Left renal cortex interstitium (tissue), 4 donors: Measurements from ENCODE around the gene MADCAM1. TPM values are rescaled to one million over a fixed set of nuclear protein-coding genes. Genes with fewer than 3 reads are reported as not detected.

Source experiments
- DNase-seq, 4 donors: peaks; one replicate each; pipeline ENCODE4 v3.0.0-alpha.2; 2013; ENCODE audit warnings: low read depth in 4 of 4, low spot score in 2 of 4, missing footprints in 1 of 4
- polyA plus RNA-seq, 4 donors: library from polyadenylated mRNA; unstranded; fragments of 120-200 nt; gene quantifications; one replicate each; pipeline ENCODE4 v1.2.1, GENCODE V29; 2013; ENCODE audit not compliant: insufficient read length in 4 of 4

The MADCAM1 gene
- polyA plus RNA-seq, 4 donors = 3.2 to 6.6 (median 4.0) TPM

DNA sequence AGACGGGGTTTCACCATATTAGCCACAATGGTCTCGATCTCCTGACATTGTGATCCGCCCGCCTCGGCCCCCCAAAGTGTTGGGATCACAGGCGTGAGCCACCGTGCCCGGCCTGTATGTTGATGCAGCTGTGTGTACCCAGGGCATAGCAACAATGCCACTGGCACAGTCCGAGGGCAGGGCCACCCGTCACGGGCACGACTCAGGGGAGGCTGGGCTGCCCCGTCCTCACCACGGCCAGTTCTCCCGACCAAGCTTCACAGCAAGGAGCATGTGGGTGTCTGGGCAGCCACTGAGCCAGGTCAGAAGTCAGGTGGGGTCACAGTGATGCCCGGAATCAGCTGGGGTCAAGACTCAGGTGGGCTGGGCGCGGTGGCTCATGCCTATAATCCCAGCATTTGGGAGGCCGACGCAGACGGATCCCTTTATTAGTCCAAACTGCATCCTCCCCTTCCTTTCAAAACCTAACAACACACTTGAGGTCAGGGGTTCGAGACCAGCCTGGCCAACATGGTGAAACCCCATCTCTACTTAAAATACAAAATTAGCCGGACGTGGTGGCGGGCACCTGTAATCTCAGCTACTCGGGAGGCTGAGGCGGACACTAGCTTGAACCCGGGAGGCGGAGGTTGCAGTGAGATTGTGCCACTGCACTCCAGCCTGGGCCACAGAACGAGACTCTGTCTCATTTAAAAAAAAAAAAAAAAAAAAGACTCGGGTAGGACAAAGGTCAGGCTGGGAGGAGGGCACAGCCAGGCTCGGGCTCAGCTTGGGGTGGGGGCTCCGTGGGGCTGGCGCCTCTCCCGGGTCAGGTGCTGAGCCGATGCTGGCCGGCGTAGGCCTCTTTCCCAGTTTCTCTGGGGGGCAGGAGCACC lies 34.1 kb downstream of the MADCAM1 start:
- no peak for DNase-seq

DNA sequence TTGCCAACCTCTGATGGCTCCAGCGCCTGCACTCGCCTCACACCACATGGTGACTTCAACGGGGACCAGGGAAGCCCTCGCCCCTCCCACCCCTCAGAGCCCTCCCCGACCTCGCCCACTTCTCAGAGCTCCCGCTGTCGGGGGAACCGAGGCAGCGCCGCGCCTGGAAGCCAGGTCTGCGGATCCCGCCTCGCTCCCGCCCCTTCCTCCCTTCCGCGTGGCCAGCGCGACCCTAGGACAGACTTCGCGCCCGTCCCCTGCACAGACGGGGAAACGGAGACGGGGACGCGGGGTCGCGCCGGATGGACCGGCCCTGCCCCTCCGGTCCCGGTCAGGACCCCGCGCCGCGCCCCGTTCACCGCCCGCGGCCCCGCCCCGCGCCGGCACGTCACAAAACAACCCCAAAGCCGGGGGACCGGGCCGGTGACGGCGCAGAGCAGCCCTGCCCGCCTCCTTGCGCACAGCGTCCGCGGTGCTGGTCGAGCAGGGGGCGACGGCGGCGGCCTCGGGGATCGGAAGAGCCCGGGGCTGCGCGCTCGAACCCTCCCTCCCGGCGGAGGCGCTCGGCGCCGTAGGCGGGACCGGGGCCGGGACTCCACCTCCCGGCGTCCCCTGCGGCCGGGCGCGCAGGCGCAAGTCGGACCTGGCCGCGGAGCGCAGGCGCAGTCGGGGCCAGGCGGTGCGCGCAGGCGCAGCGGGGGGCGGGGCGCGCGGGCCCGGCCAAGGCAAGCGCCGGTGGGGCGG lies 34.9 kb downstream of the MADCAM1 start:
- peak in 2 of 4 donors; percentile 80 for DNase-seq

DNA sequence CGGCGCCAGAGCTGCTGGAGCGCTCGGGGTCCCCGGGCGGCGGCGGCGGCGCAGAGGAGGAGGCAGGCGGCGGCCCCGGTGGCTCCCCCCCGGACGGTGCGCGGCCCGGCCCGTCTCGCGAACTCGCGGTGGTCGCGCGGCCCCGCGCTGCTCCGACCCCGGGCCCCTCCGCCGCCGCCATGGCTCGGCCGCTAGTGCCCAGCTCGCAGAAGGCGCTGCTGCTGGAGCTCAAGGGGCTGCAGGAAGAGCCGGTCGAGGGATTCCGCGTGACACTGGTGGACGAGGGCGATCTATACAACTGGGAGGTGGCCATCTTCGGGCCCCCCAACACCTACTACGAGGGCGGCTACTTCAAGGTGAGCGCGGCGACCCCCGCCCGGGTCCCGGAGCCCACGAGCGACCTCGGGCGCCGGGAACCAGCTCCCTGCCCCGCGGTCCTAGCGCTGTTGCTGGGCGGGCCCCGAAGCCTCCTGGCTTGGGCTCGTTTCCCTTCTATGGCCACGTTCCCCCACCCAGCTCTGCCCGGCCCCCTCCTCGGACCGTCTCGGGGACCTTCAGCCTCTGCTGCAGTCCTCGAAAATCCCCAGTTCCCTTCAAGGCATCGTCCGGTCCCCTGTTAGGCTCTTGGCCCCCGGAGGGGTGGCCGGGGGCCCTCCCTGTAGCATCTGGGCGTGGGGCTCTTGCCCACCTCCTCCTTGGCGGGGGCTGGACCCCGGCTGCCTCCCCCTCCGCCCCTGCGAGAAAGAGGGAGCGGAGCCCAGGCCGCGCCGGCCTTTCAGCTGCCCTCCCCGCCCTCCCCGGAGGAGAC lies 35.7 kb downstream of the MADCAM1 start, which contains the start of gene CDC34:
TSS of gene CDC34 (plus strand) at position 8 of the 808 bp plus-strand sequence. CDS start at position 180, 172 bp downstream.
- DNase-seq = no peak

DNA sequence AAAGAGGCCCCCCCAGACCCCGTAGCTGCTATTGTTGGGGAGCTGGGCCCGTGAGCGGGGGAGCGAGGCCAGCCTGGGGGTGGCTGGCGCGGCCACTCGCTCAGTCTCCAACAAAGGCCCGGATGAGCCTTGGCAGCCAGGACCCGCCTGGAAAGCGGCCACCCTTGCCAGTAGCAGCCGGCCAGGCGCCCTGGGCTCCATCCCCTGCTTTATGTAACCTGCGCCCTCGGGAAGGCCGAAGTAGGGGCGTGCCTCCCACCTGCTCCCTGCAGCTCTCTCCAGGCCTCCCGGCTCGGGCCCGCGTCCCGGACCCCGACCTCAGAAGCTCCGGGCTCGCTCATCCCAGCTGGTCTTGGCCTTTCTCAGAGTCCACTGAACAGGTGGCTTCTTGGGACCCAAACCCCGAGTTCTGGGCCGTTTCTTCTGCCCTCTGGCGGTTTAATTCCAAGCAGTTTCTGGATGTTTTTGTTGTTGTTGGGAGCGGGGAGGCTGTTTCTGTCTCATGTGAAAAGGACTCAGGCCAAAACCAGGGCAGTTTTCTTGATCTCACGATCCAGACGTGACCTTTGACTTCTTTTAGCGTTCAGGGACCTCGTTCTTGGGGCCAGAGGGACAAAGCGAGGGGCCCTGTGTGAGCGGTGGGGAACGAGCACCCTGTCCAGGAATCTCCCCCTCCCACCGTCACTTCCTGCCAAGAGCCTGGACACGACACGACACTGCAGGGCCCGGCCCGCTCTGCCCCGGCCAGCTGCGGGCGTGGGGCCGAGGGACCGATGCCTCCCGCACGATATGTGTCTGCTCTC lies 36.5 kb downstream of the MADCAM1 start:
- DNase-seq = peak in 1 of 4 donors; percentile 63

DNA sequence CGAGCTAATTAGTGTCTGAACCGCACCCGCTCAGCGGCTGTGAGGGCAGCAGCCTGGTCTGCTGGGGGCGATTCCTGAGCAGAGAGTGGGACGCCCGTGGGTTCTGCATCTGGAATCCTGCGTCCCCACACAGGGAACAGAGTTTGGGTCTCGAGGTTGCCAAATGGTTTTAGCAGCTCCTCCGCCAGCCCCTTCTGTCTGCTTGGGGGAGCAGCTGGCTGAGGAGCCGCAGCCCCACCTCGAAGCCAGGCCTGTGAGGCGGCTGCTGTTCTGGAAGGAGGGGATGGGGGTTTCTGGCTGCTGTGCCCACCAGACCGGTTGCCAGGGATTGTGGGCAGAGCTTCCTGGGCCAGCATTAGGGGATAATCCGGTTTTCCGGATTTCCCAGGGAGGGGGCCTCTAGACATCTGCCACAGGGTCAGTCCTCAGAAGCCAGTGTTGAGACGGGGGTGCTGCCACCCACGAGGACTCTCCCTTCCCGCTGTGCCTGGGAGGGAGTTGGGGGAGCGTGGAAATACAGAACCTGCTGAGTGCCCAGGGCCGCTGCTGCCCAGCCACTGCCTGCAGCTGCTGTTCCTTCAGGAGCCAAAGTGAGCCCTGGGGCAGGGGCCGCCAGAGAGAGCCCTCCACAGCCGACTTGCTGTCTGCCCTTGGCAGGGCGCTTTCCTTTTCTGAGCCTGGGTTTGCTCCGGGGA lies 37.2 kb downstream of the MADCAM1 start:
- no peak for DNase-seq

DNA sequence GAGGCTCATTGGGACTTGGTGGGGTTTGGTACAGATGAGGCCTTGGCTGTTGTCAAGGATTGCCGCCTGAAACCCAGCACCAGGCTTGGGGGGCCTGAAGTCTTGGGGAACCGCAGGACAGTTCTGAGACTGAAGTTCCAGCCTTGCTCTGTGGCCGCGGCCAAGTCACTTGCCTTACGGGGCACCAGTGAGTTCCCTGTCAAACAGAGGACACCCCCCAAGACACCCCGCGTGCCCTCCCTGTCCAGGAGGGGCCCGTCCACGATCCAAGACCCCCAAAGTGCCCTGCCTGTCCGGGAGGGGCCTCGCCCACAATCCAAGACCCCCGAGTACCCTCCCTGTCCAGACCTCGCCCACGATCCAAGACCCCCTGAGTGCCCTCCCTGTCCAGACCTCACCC lies 37.8 kb downstream of the MADCAM1 start:
- DNase-seq = no peak

DNA sequence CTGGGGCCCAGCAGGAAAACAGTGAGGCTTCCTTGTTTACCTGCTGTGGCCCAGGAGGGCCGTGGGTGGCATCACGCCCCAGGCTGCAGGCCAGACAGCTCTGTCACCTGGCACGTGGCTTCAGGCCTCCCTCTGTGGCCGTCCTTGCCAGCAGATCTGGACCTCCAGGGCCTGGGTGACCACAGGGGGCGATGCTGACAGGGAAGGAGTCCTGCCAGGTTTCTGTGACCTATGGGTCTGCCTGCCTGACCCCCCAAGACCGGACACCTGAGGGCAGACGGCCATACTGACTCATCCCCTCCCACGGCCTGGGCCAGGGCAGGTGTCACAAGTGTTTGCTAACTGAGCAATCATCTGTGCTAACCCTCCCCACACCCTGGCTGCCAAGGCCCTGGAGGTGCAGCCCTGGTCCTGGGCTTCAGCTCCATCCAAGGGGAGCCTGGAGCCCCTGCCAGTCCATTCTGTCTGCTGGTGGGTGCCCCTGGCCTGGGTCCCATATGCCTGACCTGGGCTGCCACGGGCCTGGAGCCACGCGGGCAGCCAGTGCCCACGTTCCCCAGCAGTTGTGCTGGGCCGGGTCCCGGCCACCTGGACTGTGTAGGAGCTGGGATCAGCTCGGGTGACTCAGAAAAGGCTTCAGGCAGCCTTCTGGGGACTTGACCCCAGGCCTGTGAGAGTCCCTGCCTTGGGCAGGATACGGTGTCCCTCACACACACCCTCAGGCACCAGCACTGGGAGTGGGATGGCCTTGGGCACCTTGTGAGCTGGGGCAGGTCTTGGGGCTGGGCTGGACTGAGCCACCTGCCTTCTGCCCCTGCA lies 38.9 kb downstream of the MADCAM1 start:
- DNase-seq = no peak

DNA sequence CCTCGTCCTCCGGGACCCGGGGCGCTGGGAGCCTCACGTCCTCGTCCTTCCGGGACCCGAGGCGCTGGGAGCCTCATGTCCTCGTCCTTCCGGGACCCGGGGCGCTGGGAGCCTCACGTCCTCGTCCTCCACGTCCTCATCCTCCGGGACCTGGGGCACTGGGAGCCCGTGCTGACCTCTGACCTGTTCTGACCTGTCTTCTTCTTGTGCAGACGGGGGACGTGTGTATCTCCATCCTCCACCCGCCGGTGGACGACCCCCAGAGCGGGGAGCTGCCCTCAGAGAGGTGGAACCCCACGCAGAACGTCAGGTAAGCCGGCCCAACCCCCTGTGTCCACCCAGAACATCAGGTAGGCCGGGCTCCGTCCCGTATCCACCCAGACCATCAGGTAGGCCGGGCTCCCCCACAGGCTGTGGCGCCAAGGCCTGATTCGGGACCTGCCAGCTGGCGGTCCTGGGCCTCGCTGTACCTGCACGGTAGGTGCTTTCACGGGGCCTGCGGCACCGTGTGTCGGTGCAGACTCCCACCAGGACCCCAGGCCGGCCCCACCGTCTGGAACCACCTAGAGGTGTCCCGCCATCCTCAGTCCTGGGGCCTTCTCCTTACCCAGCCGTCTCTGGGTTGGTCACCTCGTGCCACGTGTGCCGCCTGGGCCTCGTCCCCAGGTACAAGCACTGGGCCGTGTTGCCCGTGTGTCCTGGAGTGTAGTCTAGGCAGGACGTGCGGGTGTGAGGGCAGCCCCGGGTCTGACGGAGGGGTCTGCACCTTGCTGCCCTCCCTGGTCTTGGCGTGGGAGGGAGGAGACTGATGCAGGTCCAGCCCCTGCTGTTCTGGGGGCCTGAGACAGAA lies 40.0 kb downstream of the MADCAM1 start:
- no peak for DNase-seq

DNA sequence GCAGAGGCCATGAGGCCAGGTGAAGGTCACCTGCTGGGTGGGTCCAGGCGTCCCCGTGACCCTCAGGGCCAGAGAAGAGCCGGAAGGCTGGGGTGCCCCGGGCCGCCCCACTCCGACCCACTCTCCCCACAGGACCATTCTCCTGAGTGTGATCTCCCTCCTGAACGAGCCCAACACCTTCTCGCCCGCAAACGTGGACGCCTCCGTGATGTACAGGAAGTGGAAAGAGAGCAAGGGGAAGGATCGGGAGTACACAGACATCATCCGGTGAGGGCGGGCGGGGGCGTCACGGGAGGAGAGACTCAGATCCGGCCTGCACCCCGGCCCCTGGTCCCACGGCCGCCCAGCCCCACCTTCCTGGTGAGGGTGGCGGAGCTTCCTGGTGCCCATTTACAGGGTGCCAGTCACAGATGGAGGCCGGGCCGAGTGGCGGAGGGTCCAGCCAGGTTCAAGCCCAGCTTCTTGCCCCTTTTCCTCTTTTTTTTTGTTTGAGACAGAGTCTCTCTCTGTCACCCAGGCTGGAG lies 40.7 kb downstream of the MADCAM1 start:
- no peak for DNase-seq

DNA sequence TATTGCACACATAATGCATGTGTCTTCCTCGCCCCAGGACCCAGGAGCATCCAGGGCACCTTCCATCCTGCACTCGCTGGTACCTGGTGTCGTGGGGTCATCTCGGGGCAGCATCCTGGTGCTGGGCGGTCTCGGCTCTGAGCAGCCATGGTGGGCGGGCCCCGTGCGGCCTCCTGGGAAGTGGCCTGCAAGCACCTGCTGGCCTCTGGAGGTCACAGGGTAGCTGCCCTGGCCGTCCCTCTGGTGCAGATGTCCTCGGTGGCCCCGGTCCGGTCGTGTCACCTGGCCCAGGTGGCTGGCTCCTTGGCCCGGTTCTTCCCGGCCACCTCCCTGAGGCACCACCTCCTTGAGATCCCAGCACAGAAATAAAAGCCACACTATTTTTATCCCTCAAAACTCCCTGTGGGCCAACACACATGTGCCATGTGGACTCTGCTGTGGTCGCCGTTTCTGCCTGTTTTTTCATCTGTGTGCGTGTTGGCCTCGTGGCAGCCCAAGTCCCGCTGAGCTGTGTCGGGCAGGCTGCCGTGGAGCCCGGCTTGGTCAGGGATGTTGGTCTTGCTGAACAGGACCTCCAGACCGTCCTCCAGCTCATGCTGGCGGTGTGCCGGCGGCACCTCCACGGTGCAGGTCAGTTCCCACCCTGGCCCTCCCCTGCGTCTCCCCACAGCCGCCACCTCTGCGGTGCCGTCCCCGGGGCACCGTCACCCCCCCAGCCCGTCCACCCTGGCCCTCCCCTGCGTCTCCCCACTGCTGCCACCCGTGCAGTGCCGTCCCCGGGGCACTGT lies 42.5 kb downstream of the MADCAM1 start:
- no peak for DNase-seq

DNA sequence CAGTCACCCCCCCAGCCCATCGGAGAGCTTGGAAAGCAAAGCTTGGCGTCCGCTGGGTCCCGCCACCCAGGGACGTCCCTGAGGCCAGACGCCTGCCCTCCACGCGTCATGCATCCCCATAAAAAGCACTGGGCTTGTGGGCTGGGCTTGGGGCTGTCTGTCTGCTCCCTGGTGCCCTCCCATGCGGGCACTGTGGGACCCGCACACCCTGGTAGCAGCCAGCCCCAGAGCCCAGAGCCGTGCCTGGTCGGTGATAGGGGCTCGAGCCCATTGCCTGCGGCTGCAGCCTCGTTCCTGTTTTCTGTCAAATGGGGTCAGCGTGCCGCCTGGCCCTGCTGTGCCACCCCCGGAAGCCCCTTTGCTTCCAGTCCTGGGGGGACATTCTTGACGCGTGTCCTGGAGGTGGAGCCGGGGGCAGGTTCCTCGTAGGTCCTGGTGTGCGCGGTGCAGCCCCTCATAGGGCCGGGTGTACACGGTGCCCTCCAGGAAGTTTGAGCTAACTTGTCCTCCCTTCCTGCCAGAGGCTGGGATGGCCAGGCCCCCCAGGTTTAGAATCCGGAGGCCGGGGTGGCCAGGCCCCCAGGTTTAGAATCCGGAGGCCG lies 43.2 kb downstream of the MADCAM1 start:
- DNase-seq = no peak

DNA sequence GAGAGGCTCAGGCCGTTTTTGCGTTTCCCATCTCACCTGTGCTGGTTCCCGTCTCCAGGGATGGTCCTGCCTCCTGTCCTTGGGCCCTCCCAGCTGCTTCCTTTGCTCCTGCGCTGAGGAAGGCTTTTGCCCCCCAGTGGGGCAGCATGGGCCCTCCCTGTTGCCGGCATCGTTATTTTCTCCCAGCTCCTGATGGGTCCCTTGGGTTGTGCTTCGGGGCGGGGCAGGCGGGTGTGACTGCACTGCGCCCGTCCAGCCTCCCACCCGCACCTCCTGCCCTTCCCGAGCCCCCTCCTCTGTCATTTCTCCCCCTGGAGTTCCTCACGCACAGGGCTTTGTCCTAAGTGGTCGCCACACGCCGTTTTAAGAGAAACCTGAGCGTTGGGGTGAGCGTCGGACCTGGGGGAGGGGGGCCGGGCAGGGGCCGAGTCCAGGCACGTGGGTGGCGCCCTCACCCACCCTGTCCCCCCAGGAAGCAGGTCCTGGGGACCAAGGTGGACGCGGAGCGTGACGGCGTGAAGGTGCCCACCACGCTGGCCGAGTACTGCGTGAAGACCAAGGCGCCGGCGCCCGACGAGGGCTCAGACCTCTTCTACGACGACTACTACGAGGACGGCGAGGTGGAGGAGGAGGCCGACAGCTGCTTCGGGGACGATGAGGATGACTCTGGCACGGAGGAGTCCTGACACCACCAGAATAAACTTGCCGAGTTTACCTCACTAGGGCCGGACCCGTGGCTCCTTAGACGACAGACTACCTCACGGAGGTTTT lies 44.8 kb downstream of the MADCAM1 start:
- DNase-seq = no peak

DNA sequence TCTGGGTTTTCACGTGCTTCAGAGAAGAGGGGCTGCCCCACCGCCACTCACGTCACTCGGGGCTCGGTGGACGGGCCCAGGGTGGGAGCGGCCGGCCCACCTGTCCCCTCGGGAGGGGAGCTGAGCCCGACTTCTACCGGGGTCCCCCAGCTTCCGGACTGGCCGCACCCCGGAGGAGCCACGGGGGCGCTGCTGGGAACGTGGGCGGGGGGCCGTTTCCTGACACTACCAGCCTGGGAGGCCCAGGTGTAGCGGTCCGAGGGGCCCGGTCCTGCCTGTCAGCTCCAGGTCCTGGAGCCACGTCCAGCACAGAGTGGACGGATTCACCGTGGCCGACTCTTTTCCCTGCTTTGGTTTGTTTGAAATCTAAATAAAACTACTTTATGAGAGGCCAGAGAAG lies 45.4 kb downstream of the MADCAM1 start:
- DNase-seq = no peak

DNA sequence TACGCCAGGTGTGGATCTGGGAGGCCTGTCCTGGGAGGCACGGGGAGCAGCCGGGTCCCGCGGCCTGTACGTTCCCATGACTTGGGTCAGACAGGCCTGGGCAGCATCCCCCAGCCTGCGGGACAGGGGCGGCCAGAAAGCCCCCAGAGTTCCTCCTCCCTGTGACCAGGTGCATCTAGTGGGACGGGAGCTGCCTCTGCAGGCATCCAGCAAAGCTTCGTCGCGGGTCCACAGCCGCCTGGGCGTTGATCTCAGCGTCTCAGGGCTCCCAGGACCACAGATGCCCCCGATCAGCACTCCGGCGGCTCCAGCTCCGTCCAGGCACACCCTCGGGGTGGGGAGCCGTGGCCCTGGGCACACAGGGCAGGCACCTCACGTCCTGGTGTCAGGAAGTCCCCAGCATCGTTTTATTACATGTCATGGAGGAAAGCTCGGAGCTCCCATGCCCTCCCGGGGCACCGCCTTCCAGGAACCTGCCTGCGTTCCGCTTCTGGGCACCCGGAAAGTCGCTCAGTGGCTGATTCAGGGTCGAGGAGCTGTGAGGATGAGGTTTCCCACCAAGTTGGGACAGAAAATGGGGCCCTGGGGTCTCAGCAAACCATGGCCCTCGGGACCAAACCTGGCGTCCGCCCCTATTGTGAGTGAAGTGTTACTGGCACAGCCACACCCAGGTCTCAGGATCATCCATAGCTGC lies 46.0 kb downstream of the MADCAM1 start:
- no peak for DNase-seq
